Stimulated activated CD8-positive, alpha-beta memory T cell treated with anti-CD3 and anti-CD28 coated beads, Interleukin-7, amount 100 ng/mL, for 4 hours (primary cell): ENCODE data around the gene ACVR1B.

Experiments
- DNase-seq, 2 donors: peaks; one replicate each; pipeline ENCODE4 v3.0.0-alpha.2; 2020; ENCODE audit warnings: low read depth in 2 of 2

Gene ACVR1B

DNA sequence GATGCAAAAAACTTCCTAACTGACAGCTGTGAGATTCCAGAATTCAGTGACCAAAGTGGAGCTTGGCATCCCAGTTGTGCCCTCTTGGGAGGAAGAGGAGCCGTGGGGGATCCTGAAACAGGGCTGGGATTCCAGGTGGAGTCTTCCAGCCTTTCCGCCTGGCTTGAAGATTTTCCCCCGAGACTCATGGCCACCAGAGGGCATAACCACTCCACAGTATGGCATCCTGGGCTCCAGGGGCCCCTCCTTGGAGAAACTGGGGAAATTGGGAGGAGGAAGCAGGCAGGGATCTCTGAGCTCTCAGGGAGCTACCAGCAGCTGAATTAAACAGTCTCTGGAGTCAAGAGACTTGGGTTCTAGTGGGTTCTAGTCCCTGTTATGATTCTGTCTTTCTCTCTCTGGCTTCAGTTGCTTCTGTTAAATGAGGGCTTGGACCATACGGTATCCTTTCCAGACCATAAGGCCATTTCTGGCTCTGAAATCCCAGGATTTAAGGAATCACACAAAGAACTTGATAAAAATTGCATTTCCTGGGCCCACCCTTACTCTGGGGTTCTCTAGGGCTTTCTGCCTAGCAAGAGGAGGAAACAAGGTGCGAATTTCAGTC lies 52.6 kb downstream of the ACVR1B start:
- no peak for DNase-seq

DNA sequence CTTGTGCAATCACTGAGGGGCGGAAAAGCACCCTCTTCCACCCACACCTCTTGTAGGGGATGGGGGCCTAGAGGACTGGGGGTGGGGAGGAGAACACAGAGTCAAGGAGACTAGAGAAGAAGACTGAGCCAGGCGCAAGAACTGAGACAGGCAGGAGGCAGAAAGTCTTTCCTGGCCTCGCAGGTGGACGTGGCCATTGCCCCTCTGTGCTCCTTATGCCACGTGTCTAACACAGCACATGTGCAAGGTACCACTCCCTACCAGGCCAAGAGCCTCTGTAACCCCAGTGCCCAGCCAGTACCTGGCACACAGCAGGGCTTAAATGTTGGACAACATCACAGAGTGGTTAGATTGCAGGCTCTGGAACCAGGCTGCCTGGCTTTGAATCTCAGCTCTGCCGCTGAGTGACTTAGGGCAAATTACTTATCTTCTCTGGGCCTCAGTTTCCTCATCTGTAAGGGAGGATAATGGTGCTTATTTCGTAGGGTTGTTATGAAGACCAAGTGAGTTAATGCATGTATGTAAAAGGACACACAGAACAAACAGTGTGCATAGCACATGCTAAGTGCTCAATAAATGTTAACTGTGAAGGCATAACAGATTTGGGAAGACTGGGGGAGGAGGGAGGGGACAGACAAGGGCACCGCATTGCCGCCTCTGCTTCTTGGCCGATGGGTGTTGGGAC lies 53.9 kb downstream of the ACVR1B start:
- DNase-seq = no peak

DNA sequence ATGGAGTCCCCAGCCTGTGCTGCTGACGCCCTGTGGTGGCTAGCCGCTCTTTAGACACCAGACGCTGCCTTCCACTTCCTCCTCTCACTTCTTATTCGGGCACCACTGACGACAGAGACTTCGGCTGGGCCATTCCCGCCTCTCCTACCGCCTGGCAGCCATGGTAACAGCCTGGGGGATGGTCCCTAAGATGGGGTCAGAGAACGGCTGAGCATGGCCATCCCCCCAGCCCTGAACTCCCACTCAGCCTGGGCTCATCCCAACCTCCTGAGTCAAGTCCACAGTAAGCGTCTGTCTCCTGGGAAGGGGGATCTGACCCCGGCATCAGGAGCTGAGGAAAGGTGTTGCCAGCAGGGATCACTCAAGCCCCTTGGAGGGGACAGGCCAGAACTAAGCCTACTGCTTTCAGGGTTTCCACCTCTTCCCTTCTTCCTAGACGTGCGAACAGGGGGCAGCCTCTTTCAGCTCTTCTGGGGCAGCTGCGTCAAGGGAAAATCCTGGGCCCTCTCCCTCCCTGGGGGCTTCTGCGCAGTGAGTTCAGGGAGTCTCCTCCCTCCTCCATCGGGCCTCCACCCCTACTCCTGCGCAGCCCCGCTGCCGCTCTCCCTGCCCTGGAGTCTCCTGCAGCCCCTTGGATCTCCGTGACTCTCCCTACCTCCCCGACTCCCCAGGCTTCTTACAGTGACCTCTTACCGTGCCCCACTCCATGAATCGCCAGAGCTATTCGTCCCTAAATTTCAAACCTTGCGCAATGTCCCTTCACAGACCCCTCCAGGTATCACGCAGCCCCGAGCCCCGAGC lies 54.6 kb downstream of the ACVR1B start:
- DNase-seq = peak in 1 of 2 donors; percentile 35

DNA sequence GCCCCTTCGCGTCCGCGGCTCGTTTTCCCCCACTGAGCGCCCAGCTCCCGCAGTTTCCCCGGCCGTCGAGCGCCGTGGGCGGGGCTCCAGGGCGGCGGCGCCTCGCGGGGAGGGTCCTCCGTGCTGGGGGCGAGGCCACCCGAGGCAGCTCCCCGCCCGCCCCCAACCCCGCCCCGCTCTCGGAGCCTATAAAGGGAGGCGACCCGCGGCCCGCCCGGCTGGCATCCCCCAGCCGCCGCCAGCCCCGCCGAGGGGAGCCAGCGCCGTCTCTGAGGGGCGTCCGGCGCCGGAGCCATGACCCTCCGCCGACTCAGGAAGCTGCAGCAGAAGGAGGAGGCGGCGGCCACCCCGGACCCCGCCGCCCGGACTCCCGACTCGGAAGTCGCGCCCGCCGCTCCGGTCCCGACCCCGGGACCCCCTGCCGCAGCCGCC lies 55.2 kb downstream of the ACVR1B start, which contains the start of gene TAMALIN:
TSS of gene TAMALIN (plus strand) at position 221 of the 432 bp plus-strand sequence. CDS start at position 295, 74 bp downstream.
- DNase-seq = peak; percentile 63 to 80

DNA sequence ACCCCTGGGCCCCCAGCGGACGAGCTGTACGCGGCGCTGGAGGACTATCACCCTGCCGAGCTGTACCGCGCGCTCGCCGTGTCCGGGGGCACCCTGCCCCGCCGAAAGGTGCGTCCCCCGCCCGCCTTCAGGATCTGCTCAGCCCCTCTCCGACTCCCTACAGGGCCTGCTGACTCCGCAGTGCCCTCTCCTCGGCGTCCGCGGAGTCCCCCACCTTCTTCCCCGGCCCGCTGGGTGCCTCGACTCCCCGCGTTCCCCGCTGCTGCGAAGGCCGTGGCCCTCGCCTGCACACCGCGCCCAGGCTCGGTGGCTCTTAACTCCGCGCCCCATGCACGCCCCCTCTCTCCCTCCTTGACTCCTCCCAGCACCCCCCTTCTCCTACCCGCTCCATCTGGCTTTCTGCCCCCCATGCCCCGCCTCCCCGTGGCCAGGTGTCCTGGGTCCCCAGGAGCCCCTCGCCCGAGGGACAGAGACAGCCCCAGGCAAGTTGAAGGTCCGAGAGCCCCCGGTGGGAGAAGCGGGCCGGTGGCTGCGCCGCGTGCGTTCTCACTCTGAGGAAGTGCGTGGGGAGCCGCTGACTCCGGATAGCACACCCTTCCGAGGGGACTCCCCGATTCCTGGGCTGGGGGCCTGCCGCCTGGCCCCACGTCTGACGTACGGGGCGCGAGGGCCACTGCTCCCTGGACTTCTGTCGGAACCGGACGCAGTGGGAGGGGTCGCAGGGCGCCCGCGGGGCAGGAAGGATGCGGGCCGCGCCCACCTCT lies 55.8 kb downstream of the ACVR1B start:
- peak; percentile 21 to 53 for DNase-seq

DNA sequence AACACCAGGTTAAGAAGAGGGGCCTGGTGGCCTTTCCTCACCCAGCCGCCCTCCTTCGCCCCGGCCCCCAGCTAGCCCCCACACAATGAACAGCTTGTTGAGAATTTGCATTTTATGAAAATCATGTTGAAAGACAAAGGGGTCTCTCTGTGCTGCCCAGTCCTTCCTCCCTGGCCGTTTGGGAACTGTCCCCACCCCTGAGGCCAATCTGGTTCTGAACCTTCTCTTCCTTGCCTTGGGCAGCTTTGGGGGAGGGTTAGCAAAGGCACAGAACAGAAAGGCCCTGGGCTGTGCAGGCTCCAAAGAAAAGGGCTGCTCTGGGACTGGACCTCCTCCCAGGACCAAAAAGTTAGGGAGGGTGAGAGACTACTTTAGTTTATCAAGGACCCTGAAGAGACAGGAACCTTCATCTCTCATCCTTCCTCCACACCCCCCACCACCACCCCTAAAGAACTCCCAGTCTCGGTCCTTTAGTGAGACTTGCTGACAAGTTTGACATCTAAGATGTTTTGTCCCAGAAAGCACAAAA lies 56.5 kb downstream of the ACVR1B start:
- no peak for DNase-seq

DNA sequence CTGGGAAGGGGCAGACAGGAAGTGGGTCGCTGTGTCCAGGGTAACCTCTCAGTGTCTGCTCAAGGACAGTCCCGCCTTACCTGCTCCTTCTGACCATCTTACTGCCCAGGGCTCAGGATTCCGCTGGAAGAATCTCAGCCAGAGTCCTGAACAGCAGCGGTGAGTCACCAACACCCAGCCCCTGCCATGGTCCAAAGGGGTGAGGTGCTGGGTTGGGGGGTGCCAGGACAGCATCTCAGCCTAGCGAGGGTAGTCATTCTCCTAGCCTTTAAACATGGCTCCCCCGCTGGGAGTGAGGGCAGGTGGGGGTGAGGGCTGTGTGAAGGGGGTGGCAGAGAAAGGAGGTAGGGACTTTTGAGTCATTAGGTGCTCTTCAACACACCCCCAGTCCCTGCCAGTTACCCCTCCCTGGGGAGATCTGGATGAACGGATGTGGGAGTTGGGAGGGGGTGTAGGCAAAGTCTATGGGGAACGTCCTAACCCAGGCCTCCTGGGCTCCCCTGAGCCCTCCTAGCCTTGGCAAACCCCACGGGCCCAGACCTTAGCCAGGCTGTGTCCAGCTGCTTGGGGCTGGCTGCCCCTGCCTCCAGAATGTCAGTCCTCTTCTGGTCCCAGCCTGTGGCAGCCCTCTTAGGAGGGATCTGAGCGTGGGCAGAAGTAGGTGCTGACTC lies 57.7 kb downstream of the ACVR1B start:
- DNase-seq = no peak

DNA sequence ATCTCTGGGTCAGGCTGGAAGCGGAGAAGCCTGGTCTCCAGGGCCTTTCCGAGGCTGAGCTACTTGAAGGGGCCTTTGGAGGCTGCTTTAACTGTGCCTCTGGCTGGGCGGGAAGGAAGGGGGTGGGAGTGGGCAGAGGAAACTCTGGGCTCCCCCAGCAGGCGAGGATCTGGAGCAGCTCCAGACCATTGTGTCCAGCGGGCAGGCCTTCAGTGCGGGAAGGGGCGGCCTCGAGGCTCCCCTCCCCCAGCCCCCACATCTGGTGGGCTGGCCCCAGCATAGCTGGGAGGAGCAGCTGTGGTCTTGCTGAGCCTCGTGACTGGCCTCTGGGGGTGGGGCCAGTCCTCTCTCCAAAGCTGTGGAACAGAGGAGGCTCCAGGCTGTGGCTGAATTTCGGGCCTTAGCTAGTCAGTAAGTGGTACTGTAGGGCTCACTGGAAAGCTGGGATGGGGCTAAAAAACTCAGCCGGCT lies 58.7 kb downstream of the ACVR1B start:
- DNase-seq = no peak

DNA sequence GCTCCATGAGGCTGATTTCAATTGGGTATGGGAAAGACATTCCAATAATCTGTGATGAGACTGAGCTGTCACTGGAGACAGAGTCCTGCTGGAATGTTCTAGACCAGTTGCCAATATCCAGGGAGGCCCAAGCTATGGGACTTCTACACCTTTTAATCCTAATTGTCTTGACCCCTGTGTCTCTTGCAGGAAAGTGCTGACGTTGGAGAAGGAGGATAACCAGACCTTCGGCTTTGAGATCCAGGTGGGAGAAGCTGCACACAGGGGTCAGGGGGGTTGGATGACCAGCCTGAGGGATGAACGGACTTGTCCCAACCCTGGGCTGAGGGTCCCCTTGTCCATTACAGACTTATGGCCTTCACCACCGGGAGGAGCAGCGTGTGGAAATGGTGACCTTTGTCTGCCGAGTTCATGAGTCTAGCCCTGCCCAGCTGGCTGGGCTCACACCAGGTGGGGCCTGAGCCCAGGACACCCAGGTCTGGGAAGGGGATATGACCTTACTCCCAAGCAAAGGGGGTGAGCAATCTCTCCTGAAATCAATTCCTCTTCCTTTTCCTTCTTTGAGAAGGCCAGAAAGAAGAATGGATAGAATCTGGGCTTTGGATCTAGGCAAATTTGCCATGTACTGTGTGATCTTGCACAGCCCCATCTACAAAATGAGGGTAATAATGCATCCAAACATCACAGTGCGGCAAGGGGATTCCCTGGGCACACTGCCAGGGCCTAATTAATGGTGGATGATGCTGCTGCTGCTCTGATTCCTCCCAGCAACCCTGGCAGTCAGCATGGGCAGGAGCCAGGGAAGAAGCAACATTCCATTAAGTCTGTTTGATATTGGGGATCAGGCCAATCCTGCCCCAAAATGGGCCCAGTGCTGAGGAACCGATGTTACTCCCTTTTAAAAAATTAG lies 59.4 kb downstream of the ACVR1B start:
- no peak for DNase-seq

DNA sequence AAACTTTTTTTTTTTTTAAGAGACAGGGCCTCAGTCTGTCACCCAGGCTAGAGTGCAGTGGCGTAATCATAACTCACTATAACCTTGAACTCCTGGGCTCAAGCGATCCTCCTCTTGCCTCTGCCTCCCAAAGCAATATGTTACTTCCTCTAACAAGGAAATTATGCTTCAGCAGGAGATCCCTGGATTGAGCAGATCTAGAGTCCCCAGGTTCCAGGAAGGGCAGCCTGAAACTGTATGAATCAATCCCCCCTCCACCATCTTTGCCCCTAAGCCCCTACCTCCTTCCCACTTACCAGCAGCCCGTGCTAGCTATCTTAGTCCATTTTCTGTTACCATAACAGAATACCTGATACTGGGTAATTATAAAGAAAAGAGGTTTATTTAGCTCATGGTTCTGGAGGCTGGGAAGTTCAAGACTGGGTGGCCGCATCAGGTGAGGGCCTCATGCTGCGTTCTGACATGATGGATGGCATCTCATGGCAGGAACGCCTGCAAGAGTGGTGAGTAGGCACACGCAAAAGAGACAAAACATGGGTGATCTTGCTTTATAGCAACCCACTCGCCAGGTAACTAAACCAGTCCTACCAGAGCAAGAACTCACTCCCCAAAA lies 60.2 kb downstream of the ACVR1B start:
- DNase-seq = no peak

DNA sequence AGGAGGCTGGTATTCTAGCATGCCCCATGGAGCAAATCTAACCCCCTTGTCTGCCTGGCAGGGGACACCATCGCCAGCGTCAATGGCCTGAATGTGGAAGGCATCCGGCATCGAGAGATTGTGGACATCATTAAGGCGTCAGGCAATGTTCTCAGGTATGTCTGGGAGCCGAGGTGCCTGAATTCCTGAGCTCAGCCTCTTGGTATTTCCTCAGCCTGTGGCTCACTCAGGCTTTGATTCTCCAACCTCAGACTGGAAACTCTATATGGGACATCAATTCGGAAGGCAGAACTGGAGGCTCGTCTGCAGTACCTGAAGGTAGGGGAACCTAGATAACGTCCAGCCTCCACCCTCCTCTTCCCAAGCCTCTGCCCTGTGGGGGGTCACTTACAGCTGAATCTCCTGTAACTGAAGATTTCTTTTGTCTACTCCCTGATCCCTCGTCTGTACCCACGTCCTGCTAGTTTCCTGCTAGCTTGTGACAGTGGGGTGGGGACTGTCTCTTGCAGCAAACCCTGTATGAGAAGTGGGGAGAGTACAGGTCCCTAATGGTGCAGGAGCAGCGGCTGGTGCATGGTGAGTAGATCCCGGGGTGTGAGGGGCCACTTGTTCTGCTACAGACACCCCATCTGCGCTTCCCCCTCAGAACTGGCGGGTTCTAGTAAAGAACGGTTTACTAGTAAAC lies 62.3 kb downstream of the ACVR1B start:
- no peak for DNase-seq

DNA sequence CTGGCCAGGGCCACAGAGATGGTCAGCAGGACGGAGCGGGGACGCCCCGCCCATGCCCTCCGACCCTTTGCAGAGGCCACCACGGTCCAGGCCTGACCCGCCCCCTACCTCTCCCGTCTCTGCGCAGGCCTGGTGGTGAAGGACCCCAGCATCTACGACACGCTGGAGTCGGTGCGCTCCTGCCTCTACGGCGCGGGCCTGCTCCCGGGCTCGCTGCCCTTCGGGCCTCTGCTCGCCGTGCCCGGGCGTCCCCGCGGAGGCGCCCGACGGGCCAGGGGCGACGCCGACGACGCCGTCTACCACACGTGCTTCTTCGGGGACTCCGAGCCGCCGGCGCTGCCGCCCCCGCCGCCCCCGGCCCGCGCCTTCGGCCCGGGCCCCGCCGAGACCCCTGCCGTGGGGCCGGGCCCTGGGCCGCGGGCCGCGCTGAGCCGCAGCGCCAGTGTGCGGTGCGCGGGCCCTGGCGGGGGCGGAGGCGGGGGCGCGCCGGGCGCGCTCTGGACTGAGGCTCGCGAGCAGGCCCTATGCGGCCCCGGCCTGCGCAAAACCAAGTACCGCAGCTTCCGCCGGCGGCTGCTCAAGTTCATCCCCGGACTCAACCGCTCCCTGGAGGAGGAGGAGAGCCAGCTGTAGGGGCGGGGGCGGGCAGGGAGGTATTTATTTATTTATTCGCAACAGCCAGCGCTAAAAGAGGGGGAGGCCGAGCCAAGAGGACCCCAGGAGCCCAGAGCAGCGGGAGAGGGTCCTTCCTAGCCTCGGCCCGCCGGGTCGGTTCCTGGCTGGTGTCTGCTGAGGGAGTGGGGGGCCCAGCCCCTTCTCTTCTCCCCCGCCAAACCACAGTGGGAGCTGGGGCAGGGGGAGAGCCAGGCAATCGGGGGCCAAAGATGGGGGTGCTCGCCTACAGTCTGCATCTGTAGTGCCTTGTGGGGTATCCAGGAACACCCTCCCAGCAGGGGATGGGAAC lies 63.4 kb downstream of the ACVR1B start:
- no peak for DNase-seq

DNA sequence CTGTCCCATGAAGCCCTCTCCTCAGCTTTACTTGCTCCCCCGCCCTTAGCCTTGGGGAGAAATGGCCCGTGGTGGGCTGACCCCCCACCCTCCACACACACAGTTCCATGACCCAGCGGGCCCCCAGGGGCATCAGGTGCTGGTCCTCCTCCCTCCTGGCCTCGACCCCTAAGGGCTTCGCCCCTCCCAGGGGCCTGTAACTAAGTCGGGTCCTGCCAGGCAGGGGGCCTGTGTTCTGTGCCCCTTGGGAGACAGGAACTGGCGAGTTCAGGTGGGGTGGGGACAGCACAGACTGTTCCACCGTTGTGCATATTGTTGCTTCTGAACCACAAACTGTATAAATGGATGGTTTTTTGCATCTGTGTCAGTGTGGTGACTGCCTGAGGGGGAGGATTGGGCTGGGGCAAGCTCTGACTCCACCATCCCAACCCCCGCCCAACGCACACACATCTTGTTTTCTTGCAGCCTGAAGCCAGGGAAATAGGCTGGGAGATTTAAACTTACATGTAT lies 64.1 kb downstream of the ACVR1B start:
- no peak for DNase-seq

DNA sequence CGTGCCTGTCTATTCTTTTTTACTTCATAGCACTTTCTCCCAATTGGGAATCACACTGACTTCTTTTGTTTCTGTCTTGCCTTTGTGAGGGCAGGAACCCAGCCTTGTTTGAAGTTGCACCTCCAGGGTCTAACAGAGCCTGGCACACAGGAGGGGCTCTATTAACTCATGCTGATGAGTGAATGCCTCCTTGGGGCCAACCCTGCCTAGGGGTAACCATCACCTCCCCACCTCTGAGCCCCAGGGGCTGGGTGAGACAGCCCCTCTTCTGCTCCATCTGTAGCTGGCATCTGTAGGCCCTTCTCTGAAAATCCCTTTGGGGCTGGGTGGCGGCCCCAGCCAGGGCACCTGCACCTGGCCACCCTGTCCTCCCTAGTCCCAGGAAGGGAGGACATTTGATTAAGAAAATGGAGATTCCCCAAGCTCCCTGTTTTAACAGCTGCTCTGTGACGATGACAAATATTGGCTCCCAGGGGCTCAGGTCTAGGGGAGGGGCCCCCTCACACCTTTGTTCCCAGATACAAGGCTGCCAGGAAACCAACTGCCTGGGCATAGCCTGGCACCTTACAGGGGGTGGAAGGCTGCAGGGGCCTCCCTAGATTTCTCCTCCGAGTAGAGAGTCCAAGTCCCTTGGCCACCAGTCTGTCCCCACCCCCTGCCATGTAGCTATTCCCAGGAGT lies 67.1 kb downstream of the ACVR1B start:
- DNase-seq = no peak

DNA sequence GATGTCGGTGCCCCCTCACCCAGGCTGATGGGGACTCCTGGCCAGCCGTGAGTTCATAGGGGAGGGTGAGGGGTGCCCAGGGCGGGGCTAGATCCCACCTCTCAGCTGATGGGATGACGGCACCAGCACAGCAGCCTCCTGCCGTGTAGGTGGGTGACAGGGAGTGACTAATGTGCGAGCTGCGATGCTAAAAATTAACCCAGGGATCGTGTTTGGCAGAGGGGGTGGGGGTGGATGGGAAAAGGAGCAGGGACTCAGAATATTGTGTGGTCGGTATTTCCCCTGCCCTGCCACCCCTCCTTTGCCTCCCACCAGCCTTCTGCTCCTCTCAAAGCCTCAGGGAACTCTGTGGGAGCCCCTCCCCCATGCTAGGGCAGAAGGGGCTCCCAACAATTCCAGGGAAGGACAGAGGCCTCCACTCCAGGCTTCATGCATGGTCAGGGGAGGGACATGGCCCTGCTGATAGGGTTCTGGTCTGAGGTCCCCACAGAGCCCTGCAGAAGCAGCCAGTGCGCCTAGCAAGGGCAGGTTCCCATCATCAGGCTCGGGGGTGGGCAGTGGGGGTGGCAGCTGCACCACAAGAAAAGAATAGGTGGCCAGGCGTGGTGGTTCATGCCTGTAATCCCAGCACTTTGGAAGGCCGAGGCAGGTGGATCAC lies 67.7 kb downstream of the ACVR1B start:
- DNase-seq = no peak
